ENCODE results near the gene UNC5C.

The UNC5C gene

GRCh38 chr4:95422436-95422835 is 126.3 kb downstream of the UNC5C start:
- no peak for TF ChIP-seq CTCF (IDR thresholded peaks at IDR 0.05)

GRCh38 chr4:95421869-95422268 is 126.9 kb downstream of the UNC5C start:
- H3K27me3 Mint-ChIP-seq (ENCODE audit: low read depth, poor library complexity), result no peaks in the 10 kb centered on the region
- H3K4me3 Mint-ChIP-seq, result no peak overlapping the region
- no peak for DNase-seq
- peaks cover 5% of the 10 kb centered on the region for H3K9me3 Mint-ChIP-seq
- peaks cover 9% of the 10 kb centered on the region for H3K4me1 Mint-ChIP-seq
- H3K27ac Mint-ChIP-seq, result no peak overlapping the region
- no peak for TF ChIP-seq CTCF (IDR thresholded peaks at IDR 0.05)
- peaks cover 6% of the 10 kb centered on the region for H3K36me3 Mint-ChIP-seq (ENCODE audit: low read depth)

More at GRCh38 chr4:95422436-95422835, 126.3 kb downstream of the UNC5C start:
- Mint-ChIP-seq H3K9me3 (peaks cover 5% of the 10 kb centered on the region), H3K4me3 (no peak overlapping the region), H3K27ac (peak overlapping the region; percentile 3), H3K4me1 (peaks cover 9% of the 10 kb centered on the region), H3K36me3 (ENCODE audit: low read depth) (peaks cover 6% of the 10 kb centered on the region), H3K27me3 (ENCODE audit: low read depth, poor library complexity) (no peaks in the 10 kb centered on the region)
- DNase-seq, result no peak

GRCh38 chr4:95417531-95417930 is 131.2 kb downstream of the UNC5C start:
- DNase-seq, result no peak
- Mint-ChIP-seq H3K4me3 (no peak overlapping the region), H3K36me3 (ENCODE audit: low read depth) (no peaks in the 10 kb centered on the region), H3K27me3 (ENCODE audit: low read depth, poor library complexity) (no peaks in the 10 kb centered on the region), H3K9me3 (no peaks in the 10 kb centered on the region), H3K4me1 (peaks cover 18% of the 10 kb centered on the region), H3K27ac (no peak overlapping the region)
- TF ChIP-seq CTCF (IDR thresholded peaks at IDR 0.05), result no peak

GRCh38 chr4:95415346-95415771 is 133.4 kb downstream of the UNC5C start:
- no peak for TF ChIP-seq CTCF (IDR thresholded peaks at IDR 0.05)
- Mint-ChIP-seq H3K36me3 (ENCODE audit: low read depth) (no peaks in the 10 kb centered on the region), H3K4me1 (peaks cover 26% of the 10 kb centered on the region), H3K27ac (no peak overlapping the region), H3K9me3 (no peaks in the 10 kb centered on the region), H3K4me3 (no peak overlapping the region), H3K27me3 (ENCODE audit: low read depth, poor library complexity) (peaks cover 4% of the 10 kb centered on the region)
- no peak for DNase-seq

- H3K4me3 Mint-ChIP-seq, result no peak overlapping the region
- H3K4me1 Mint-ChIP-seq, result peaks cover 28% of the 10 kb centered on the region
- no peak for TF ChIP-seq CTCF (IDR thresholded peaks at IDR 0.05)
- peaks cover 4% of the 10 kb centered on the region for H3K27me3 Mint-ChIP-seq (ENCODE audit: low read depth, poor library complexity)
- no peak for DNase-seq
- H3K27ac Mint-ChIP-seq, result peak overlapping the region; percentile 3
- H3K36me3 Mint-ChIP-seq (ENCODE audit: low read depth), result no peaks in the 10 kb centered on the region
- H3K9me3 Mint-ChIP-seq, result no peaks in the 10 kb centered on the region
These were observed 137.2 kb downstream of the UNC5C start for GRCh38 chr4:95411371-95412088.

- peaks cover 4% of the 10 kb centered on the region for H3K27me3 Mint-ChIP-seq (ENCODE audit: low read depth, poor library complexity)
These were observed 138.3 kb downstream of the UNC5C start for GRCh38 chr4:95410387-95410977.

More at GRCh38 chr4:95410387-95410977, 138.3 kb downstream of the UNC5C start:
- no peak overlapping the region for H3K4me3 Mint-ChIP-seq
- TF ChIP-seq CTCF (IDR thresholded peaks at IDR 0.05), result no peak
- H3K4me1 Mint-ChIP-seq, result peaks cover 32% of the 10 kb centered on the region
- no peaks in the 10 kb centered on the region for H3K9me3 Mint-ChIP-seq
- DNase-seq, result no peak
- peak overlapping the region; percentile 71 for H3K27ac Mint-ChIP-seq
- no peaks in the 10 kb centered on the region for H3K36me3 Mint-ChIP-seq (ENCODE audit: low read depth)

All from nephron progenitor cell (in vitro differentiated cells).